Stimulated activated memory B cell treated with anti-CD40 and anti-IgM and Interleukin-4, amounts not matched to agents 10 μg/mL and 1 μg/mL and 100 μg/mL, for 72 hours (primary cell): Measurements from ENCODE around the gene TNNT3.
A peak's percentile ranks its signal among the peaks of the same experiment; 100 is the strongest.

Experiments used
- ATAC-seq: fragments of 150-1000 bp; cut with Tn5 transposase; 2 replicates; pipeline ENCODE4 v1.10.0; 2021
- H3K27ac Mint-ChIP-seq: one replicate; pipeline ENCODE4 v1.8.0; 2022; ENCODE audit warnings: mild to moderate bottlenecking, mixed read lengths
- H3K27me3 Mint-ChIP-seq: one replicate; pipeline ENCODE4 v1.8.0; 2022; ENCODE audit warnings: mixed read lengths
- H3K36me3 Mint-ChIP-seq: one replicate; pipeline ENCODE4 v1.8.0; 2022; ENCODE audit warnings: mixed read lengths
- H3K4me1 Mint-ChIP-seq: one replicate; pipeline ENCODE4 v1.8.0; 2022; ENCODE audit warnings: mixed read lengths
- H3K4me3 Mint-ChIP-seq: one replicate; pipeline ENCODE4 v1.8.0; 2022; ENCODE audit warnings: mild to moderate bottlenecking, moderate library complexity, mixed read lengths
- H3K9me3 Mint-ChIP-seq: one replicate; pipeline ENCODE4 v1.8.0; 2022; ENCODE audit warnings: mixed read lengths

The TNNT3 gene

DNA sequence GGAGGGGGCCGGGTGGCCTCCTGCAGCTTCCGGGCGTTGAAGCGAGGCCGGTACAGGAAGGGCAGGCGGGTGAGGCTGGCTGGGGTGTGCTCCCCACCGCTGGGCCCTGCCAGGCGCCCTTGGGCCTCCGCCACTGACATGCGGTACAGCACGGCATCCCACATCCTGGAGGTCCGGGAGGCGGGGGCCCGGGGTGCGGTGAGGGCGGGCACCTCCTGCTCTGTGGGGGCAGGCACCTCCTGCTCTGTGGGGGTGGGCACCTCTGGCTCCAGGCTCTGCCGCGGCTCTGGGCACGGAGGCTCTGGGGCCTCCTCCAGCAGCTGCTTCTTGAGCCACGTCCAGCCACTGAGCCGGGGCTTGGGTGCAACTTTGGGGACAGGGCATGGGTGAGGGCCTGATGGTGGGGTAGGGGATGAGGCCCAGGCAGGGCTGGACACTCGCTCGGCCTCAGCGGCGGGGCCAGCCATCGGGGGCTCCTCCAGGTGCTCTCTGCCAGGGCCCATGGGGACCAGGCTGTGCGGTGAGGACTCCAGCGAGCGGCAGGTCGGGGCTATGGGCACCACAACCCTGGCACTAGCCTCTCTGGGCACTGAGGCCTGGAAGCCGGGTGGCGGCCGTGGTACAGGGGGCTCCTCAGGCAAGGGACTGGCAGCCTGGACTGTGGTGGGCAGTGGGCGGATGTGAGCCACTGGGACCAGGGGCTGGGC, 30.1 kb upstream of the TNNT3 start:
- Mint-ChIP-seq H3K4me3 (no peak overlapping the region), H3K9me3 (peaks cover 13% of the 10 kb centered on the region), H3K27ac (no peak overlapping the region), H3K27me3 (no peaks in the 10 kb centered on the region), H3K4me1 (peaks cover 24% of the 10 kb centered on the region), H3K36me3 (peaks cover 10% of the 10 kb centered on the region)
- ATAC-seq, result peak; percentile 26

DNA sequence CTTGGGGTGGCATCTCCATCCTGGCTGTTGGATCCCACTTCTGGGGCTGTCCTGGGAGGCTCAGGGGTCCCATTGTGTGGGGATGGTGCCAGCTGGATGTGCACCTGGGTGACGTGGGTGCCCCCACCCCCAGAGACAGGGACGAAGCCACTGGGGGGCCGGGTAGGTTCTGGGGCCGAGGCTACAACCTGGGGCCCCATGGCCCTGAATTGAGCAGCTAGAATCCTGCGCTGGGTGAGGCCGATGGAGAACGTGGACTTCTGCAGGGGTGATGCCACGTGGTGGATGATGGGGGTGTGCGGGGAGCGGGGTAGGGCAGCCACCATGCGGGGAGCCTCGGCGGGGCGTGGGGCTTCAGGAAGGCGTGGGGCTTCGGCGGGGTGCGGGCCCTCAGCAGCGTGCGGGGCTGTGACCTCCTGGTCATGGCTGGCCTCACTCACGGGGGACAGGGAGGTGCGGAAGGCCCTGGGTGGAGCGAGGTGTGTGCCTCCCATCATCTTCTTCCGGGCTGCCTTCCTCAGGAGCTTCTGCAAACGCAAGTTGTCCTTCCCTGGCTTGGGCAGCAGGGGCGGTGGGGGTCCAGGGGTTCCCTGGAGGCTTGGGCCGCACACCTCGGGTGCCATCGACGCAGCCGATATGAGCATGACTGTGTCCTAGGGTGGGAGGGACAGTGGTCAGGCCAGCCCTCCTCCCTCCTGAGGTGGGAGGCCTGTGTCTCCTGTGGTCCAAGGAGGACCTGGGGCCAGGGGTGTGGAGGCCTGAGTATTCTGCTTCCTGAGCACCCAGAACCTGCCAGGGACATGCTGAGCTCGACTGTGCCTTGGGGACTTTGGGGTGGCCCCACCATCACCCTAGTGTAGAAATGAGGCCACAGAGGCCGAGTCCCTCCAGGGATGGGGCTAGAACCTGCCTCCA, 29.3 kb upstream of the TNNT3 start:
- ATAC-seq, result peak; percentile 58
- Mint-ChIP-seq H3K9me3 (peaks cover 13% of the 10 kb centered on the region), H3K36me3 (peaks cover 10% of the 10 kb centered on the region), H3K4me1 (peaks cover 24% of the 10 kb centered on the region), H3K27me3 (no peaks in the 10 kb centered on the region), H3K27ac (no peak overlapping the region), H3K4me3 (no peak overlapping the region)

DNA sequence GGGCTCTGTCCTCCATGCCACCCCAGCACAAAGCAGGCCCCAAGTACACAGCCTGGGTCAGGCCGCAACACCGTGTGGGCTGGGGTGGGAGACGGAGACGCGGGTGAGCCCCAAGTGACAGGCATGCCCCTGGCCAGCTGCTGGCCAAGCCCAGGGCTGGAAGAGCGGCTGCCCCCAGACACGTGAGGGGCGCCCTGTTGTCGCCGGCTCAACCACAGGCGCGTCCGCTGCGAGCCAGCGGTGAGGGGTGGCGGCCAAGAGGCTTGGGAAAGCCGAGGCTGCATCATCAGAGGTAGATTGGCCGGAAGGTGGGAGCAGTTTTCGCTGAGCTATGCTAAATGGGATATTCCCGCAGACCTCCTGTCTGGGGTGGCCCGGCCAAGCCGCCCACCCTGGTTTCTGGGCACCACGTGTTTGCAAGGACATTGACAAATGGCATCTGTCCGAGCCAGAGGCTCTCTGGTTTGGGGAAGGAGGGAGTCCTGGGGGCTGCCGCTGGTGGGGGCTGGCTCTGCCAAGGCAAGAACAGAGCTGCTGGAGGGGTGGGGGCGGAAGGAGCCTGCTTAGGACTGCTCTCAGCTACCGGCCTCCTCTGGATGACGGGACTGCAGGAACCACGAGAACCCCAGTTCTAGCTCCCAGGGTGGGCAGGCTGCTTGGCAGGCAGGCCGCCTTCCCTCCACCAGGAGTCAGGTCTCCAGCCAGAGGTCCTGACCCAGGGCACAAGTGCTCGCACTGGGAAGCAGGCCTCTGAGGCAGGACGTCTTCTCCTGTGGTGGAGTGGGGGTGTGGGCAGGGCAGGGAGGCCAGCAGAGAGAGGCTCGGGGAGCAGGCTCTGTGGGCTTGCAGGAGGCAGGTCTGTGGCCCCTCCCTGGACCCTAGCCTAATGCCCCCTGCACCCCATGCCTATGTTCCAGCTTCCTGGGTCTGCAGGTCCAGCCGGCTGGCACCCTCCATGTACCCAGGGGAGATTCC, 28.4 kb upstream of the TNNT3 start:
- ATAC-seq, result peak; percentile 42
- peaks cover 13% of the 10 kb centered on the region for H3K9me3 Mint-ChIP-seq
- peaks cover 24% of the 10 kb centered on the region for H3K4me1 Mint-ChIP-seq
- H3K27me3 Mint-ChIP-seq, result no peaks in the 10 kb centered on the region
- H3K27ac Mint-ChIP-seq, result no peak overlapping the region
- H3K36me3 Mint-ChIP-seq, result peaks cover 10% of the 10 kb centered on the region
- no peak overlapping the region for H3K4me3 Mint-ChIP-seq

DNA sequence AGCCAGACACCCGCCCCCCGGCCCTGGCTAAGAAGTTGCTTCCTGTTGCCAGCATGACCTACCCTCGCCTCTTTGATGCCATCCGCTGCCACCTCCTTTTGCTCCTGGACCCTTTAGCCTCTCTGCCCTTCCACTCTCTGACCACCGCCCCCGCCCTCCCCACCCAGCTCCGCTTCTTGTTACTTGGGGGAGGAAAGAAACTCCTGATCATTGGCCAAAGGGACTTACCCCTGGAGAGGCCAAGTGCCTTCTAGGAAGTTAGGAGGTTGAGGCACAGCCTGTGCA, 27.7 kb upstream of the TNNT3 start, which contains the start of gene PRR33:
TSS of gene PRR33 (minus strand) at position 65 of the 285 bp plus-strand sequence. CDS start 1,311 bp downstream, outside the sequence.
- no peaks in the 10 kb centered on the region for H3K27me3 Mint-ChIP-seq

DNA sequence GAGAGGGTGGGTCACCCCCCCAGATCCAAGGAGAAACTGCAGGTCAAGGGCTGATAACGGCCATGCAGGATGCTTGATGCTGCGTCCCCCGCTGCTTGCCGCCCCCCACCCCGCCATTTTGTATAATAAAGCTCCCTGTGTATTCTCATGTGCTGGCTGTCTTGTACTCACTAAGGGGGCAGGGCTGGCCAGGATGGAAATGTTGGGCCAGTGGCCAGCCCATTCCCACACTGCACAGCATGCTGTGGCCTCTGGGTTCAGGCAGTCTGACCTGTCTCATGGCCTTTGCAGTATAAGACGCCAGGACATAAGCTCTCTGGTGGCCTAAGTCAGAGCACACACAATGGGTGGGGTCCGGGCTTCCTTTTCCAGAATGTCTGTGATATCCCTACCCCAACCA, 27.4 kb upstream of the TNNT3 start:
- Mint-ChIP-seq H3K4me3 (no peak overlapping the region), H3K36me3 (peaks cover 10% of the 10 kb centered on the region), H3K27ac (no peak overlapping the region)

More for the DNA sequence above, 27.7 kb upstream of the TNNT3 start, which contains the start of gene PRR33:
- H3K9me3 Mint-ChIP-seq, result peaks cover 13% of the 10 kb centered on the region
- ATAC-seq, result no peak
- H3K4me1 Mint-ChIP-seq, result peaks cover 30% of the 10 kb centered on the region
- H3K4me3 Mint-ChIP-seq, result no peak within 1 kb of the TSS
- no peak within 1 kb of the TSS for H3K27ac Mint-ChIP-seq
- H3K36me3 Mint-ChIP-seq, result peaks cover 10% of the 10 kb centered on the region

DNA sequence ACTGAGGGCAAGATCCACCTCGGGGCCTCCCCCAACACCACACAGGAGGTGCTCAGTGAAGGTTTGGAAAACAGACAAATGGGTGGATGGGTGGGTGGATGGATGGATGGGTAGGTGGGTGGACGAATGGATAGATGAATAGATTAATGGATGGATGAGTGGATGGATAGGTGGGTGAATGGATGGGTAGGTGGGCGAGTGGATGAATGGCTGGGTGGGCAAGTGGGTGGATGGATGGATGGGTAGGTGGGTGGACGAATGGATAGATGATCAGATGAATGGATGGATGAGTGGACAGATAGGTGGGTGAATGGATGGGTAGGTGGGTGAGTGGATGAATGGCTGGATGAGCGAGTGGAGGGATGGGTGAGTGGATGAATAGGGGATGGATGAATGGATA, 26.9 kb upstream of the TNNT3 start:
- Mint-ChIP-seq H3K36me3 (peaks cover 10% of the 10 kb centered on the region), H3K27ac (no peak overlapping the region), H3K4me1 (peaks cover 34% of the 10 kb centered on the region), H3K4me3 (no peak overlapping the region), H3K27me3 (no peaks in the 10 kb centered on the region), H3K9me3 (peaks cover 13% of the 10 kb centered on the region)
- ATAC-seq, result no peak

More for the DNA sequence above, 27.4 kb upstream of the TNNT3 start:
- Mint-ChIP-seq H3K9me3 (peaks cover 13% of the 10 kb centered on the region), H3K27me3 (no peaks in the 10 kb centered on the region), H3K4me1 (peaks cover 34% of the 10 kb centered on the region)
- no peak for ATAC-seq

DNA sequence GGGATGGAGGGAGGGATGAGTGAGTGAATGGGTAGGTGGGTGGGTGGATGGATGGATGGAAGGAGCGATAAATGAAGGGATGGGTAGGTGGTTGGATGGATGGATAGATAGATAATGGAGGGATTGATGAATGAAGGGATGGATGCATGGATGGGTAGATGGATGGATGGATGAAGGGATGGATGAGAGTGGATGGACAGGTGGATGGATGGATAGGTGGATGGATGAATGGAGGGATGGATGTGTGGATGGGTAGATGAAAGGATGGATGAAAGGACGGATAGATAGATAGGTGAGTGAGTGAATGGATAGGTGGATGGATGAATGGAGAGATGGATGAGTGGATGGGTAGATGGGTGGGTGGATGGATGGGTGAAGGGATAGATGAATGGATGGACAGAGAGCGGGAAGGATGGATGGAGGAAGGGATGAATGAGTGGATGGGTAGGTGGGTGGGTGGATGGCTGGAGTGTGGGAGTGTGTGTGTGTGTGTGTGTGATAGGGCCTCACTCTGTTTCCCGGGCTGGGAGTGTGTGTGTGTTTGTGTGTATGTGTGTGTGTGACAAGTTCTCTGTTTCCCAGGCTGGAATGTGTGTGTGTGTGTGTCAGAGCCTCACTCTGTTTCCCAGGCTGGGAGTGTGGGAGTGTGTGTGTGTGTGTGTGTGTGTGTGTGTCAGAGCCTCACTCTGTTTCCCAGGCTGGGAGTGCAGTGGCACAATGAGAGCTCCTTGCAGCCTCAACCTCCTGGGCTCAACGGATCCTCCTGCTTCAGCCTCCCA, 25.7 kb upstream of the TNNT3 start:
- no peak overlapping the region for H3K27ac Mint-ChIP-seq
- ATAC-seq, result no peak
- peaks cover 3% of the 10 kb centered on the region for H3K36me3 Mint-ChIP-seq
- no peak overlapping the region for H3K4me3 Mint-ChIP-seq
- H3K27me3 Mint-ChIP-seq, result no peaks in the 10 kb centered on the region
- peaks cover 31% of the 10 kb centered on the region for H3K4me1 Mint-ChIP-seq
- peaks cover 13% of the 10 kb centered on the region for H3K9me3 Mint-ChIP-seq

DNA sequence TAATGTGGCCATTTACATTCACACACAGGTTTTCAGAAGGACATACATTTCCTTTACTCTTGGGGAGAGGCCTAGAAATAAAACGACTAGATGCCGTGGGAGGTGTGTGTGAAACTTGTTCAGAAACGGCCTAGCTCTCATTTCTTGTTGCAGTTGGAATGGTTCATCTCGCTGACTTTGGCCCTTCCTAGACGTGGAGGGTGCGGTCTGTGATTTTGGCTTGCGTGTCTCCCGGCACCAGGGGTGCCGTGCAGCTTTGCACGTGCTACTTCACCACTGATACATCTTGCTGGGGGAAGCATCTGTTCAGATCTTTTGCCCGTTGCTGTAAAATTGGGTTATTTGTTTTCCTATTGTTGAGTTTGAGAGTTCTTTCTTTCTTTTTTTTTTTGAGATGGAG, 24.7 kb upstream of the TNNT3 start:
- Mint-ChIP-seq H3K9me3 (peaks cover 13% of the 10 kb centered on the region), H3K4me3 (no peak overlapping the region), H3K27me3 (no peaks in the 10 kb centered on the region), H3K27ac (no peak overlapping the region), H3K4me1 (peaks cover 27% of the 10 kb centered on the region), H3K36me3 (no peaks in the 10 kb centered on the region)
- ATAC-seq, result no peak

DNA sequence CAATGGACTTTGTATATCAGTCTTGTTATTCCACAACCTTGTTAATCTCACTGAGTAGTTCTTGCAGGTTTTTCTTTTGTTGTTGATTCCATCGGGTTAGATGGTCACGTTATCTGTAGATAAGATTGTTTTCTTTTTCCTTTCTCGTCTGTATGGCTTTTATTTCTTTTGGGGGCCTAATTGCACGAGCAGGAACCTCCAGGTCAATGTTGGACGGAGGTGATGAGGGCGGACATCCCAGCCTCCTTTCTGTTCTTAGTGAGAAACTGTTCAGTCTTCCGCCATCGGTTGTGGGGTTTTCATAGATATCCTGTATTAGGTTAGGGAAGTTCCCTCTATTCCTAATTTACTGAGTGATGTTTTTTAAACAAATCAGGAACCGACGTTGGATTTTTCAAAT, 23.0 kb upstream of the TNNT3 start:
- Mint-ChIP-seq H3K36me3 (no peaks in the 10 kb centered on the region), H3K9me3 (peaks cover 13% of the 10 kb centered on the region), H3K27ac (peak overlapping the region; percentile 46), H3K4me1 (peaks cover 27% of the 10 kb centered on the region), H3K27me3 (no peaks in the 10 kb centered on the region), H3K4me3 (peak overlapping the region; percentile 78)
- ATAC-seq, result no peak

DNA sequence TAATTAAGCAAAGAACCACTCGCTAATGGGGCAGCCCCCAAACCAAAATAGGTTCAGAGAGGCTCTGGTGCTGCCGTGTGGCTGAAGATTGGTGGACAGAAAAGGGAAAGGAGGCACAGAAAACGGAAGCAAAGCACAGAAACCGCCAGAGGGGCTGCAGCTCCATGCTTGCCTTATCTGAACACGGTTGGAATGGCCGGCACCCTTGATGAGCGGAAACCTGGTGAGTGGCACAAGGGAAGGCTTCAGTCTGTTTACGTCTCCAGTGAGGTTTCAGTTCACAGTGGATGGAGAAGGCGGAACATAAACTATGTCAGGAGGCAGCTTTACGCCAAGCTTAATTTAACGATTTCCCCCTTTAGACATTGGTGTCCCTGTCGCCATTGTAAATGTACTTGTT, 22.6 kb upstream of the TNNT3 start:
- peak; percentile 60 for ATAC-seq

DNA sequence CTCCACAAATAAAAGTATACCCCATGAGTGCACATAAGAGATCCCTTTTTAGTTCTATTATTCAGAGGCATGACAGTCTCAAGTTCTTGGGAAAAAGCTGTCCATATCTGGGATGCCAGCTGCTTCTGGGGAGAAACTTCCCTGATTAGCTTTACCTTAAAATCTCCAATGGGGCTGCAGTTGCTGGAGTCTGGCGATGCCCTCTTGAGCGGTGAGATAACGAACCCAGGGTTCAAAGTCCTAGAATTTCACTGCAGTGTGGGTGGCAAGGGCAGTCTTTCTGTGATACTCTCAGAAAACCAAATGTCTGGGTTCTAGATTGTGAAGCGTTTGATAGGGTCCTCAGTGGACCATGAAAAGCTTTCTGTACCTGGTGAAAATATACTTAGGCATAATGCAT, 20.4 kb upstream of the TNNT3 start:
- no peaks in the 10 kb centered on the region for H3K36me3 Mint-ChIP-seq
- H3K27ac Mint-ChIP-seq, result no peak overlapping the region
- no peaks in the 10 kb centered on the region for H3K27me3 Mint-ChIP-seq
- no peak for ATAC-seq
- no peaks in the 10 kb centered on the region for H3K9me3 Mint-ChIP-seq
- peaks cover 10% of the 10 kb centered on the region for H3K4me1 Mint-ChIP-seq
- no peak overlapping the region for H3K4me3 Mint-ChIP-seq

More for the DNA sequence above, 22.6 kb upstream of the TNNT3 start:
- Mint-ChIP-seq H3K27me3 (no peaks in the 10 kb centered on the region), H3K4me1 (peaks cover 27% of the 10 kb centered on the region), H3K9me3 (peaks cover 13% of the 10 kb centered on the region), H3K4me3 (peak overlapping the region; percentile 78), H3K27ac (peak overlapping the region; percentile 46), H3K36me3 (no peaks in the 10 kb centered on the region)

DNA sequence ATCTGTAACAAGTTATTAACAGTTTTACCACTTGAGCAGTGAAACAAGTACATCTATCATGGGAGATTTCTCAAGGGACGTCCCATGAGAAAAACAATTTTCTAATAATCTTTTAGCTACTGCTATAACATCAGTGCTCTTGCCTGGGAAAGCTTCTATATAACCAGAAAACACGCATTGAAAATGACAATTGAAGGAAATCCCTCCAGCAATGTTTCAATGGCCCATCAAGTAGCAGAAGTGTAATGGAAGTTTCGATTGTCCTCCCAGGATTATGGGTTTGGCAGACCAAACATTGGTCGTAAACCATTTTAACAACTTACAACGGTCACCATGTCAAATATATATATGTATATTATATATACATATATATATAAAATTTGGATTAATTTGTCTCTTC, 19.8 kb upstream of the TNNT3 start:
- no peaks in the 10 kb centered on the region for H3K9me3 Mint-ChIP-seq
- ATAC-seq, result no peak
- no peak overlapping the region for H3K4me3 Mint-ChIP-seq
- H3K4me1 Mint-ChIP-seq, result peaks cover 10% of the 10 kb centered on the region
- no peak overlapping the region for H3K27ac Mint-ChIP-seq
- no peaks in the 10 kb centered on the region for H3K27me3 Mint-ChIP-seq
- H3K36me3 Mint-ChIP-seq, result no peaks in the 10 kb centered on the region

DNA sequence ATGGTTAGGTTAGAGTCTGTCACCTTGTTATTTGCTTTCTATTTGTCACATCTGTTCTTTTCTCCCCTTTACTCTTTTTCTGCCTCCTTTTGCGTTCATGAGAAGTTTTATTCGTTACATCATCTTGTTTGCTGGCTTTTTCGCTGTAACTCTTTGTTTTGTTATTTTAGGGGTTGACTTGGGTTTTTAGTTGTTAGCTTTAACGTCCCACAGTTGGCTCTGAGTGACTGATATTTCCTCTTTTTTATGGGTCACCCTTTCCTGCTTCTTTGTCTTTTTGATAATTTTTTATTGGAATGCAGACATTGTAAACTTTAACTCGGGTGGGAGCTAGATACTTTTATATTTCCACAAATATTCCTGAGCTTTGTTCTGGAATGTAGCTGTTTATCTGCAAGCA, 13.3 kb upstream of the TNNT3 start:
- Mint-ChIP-seq H3K27ac (no peak overlapping the region), H3K9me3 (no peaks in the 10 kb centered on the region), H3K27me3 (peaks cover 21% of the 10 kb centered on the region), H3K4me3 (no peak overlapping the region), H3K4me1 (no peaks in the 10 kb centered on the region), H3K36me3 (no peaks in the 10 kb centered on the region)
- ATAC-seq, result no peak

DNA sequence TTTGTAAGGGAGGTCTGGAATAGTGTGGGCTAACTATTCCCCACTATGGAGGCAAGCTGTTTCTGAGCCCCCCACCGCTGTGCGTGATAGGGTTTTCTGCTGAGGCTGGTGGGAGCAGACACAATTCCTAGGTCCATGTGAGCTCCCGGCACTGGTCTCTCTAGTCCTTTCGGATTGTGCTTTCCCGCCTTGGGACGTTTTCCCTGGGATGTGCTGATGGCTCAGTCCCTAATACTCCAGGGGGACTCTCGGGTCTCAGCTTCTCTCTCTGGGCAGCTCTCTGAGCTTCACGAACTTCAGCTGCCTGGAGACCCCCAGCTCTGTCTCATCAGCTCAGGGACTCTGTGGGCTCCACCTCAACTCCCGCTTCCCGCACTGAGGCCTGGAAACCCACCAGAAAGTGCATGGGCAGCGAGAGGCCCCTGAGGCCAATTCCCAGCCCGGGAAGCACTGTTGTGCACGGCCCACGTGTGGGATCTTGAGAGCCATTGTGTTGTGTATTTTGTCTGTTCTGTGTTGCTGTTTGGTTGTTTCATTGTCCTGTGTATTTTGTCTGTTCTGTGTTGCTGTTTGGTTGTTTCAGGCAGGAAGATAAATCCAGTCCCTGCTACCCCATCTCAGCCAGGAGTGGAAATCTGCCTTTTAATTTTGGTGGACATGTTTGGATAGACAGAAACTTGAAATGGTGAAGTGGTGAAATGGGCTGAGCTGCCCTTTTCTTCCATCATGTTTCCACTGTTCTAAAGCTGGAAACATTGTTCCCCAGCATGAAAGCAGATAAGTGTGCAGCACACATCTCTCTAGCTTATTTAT, 12.7 kb upstream of the TNNT3 start:
- no peak overlapping the region for H3K4me3 Mint-ChIP-seq
- H3K36me3 Mint-ChIP-seq, result no peaks in the 10 kb centered on the region
- no peak overlapping the region for H3K27ac Mint-ChIP-seq
- H3K27me3 Mint-ChIP-seq, result peaks cover 21% of the 10 kb centered on the region
- no peaks in the 10 kb centered on the region for H3K9me3 Mint-ChIP-seq
- H3K4me1 Mint-ChIP-seq, result no peaks in the 10 kb centered on the region
- ATAC-seq, result no peak
